KG1 (cell line): ENCODE measurements around the gene CHPF2.

Experiments
- DNase-seq: peaks from one replicate; lab custom pipeline; 2025; lab: John Stamatoyannopoulos, UW

Gene CHPF2, protein sequence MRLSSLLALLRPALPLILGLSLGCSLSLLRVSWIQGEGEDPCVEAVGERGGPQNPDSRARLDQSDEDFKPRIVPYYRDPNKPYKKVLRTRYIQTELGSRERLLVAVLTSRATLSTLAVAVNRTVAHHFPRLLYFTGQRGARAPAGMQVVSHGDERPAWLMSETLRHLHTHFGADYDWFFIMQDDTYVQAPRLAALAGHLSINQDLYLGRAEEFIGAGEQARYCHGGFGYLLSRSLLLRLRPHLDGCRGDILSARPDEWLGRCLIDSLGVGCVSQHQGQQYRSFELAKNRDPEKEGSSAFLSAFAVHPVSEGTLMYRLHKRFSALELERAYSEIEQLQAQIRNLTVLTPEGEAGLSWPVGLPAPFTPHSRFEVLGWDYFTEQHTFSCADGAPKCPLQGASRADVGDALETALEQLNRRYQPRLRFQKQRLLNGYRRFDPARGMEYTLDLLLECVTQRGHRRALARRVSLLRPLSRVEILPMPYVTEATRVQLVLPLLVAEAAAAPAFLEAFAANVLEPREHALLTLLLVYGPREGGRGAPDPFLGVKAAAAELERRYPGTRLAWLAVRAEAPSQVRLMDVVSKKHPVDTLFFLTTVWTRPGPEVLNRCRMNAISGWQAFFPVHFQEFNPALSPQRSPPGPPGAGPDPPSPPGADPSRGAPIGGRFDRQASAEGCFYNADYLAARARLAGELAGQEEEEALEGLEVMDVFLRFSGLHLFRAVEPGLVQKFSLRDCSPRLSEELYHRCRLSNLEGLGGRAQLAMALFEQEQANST

DNA sequence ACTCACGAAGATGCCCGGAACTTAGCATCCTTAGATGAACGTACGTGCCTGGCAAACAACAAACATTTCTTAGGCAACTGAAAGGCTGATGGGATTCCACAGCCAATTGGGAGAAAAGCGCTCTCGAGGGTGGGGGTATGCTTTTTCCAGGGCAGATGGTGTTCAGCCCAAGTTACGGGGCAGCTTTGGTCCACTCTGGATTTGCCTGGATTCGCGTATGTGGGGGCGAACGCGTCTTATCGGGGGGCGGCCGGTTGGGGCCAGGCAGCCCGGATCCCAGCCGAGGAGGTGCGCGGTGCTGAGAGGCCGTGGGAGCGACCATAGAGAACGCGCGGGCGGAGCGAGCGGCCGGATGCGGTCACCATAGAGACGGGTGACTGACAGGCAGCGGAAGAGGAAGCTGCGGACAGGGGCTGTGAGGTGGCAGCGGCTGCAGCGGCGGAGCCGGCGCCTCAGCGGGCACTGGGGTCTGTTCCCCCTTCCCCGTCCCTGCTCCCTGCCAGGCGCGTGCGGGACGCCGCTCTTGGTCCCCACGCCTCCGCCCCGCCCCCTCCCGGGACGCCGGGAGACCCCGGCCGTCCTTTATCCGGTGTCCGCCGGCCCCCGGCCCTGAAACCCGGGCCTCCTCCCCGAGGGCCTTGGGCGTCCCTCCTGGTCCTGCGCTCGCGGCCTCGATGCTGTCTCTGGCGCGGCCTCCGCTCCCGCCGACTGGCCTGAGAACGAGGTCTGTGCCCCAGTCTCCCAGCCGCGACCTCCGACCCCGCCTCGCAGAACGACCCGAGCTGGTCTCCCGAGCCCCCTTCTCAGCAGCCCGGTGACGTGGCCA, at the start of gene CHPF2:
Gene CHPF2 (plus strand): TSS at position 393 of the 826 bp plus-strand sequence. CDS start 1,529 bp downstream, outside the sequence.
- peak; percentile 54 for DNase-seq

DNA sequence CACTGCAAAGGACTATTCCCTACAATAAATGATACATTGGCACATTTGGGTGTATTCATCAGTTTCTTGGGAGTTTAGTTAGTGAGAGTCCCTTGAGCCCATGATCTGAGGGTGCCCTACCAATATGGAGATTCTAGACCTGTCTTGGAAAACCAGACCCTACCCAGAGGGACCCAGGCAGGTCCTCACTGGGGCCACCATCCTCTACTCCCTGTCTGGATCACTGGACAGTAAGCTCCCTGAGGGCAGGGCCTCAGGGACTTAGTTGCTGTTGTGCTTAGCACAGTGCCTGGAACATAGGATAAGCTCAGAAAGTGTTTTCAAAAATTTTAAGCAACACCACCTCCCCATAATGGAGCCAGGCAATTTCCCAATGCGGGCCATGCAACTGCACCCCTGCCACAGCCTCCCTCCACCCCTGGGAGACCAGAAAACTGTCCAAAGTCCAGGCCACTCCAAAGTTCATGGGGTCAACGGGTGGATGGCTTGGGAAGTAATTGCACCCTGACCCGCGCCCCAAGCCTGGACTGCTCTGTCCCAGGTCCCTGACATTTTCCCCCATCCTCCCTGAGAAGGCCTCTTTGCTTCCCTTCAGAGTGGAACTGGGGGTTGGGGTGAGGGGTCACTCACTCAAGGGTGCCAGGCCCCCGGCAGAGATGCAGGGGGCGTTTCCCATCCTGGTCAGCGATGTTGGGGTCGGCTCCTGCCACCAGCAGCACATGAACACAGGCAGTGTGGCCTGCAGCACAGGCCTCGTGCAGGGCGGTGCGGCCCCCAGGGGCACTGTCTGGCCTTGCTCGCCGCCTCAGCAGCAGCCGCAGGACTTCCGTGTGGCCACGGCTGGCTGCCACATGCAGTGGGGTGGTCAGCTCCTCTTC, 46.3 kb upstream of the CHPF2 start:
- DNase-seq, result no peak

DNA sequence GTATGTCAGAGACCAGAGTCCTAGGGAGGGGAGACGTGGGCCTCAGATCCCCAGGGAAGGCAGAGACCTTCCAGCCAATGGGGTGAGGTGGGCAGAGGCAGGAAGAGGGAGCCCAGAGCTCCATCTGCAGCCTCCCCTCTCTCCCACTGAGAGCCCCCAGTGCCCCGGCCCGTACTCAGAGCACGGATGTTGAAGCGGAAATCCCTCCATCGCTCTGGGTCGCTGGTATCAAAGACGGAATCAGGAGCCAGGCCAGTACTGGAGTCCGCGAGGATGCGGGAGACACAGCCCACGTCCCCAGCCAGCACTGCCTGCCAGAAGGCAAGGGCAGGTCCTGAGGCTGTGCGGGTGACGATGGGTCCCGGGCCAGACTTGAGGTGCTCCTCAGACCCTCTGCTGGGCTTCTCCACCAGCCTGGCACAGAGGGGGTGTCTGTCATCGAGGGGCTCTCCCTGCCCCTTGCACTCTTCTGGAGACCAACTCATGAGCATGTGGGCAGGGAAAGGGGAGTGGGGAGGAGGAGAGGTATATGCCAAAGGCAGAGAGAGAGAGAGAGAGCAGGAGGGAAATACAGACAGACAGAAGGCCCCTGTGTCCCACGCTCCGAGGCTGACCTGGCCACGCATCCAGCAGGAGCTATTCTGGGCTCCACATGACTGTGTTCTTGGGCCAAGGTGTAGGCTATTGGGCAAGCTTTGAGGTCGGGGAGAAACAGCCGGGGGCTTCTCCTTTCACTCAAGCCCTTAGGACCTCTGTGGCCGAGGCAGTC, 45.5 kb upstream of the CHPF2 start, which contains the start of gene ASB10:
Gene ASB10 (minus strand): TSS at position 611 of the 769 bp plus-strand sequence. CDS start 120 bp downstream, at position 491.
- no peak for DNase-seq

DNA sequence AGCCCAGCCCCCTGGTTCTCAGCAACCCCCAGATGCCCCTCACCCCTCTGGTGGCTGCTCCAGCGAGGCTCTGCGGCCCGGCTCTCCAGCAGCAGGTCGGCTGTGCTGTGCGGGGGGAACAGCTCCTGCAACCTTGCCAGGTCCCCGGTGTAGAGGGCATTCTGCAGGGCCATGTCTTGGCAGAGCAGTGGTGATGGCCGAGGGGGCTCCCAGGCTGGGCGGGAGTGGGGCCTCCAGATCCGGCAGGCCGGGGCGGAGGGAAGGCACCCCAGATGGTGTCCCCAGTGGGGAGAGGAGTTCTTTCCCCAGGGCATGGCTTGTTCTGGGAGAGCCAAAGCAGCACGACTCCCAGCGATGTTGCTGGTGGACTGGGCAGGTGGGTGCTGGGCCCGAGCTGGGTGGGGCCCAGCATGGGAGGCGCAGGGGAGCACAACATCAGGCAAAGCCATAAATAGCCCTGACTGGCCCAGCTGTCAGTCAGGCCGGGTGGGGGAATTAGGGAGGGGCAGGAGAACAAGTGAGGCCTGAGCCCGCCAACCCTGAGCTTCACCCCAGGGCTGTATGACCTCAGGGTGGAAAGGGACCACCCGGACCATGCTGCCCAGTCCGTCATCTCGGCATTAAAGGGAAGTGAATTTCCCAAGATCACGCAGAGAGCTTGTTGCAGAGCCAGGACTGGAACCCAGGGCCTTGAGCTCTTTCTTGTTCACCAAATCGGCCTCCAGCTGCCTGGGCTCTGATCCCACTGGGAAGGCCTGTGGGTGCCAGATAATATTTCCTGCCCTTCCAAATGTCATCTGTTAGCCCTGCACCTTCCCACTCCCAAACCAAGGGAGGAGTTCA, 44.7 kb upstream of the CHPF2 start:
- no peak for DNase-seq

DNA sequence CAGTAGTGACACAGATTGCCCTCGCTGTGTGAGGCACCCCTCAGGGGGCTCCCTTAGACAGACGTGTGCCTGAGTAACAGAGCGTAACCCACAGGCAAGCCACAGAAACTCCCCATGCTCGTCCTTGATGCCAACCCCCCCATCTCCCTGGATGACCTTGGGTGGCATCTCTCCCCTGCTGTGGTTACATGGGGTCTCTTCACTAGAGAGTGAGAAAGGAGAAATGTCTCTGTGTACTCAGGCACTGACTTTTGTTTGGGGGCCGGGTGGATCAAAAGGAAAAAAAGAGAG, 44.1 kb upstream of the CHPF2 start:
- DNase-seq, result no peak

DNA sequence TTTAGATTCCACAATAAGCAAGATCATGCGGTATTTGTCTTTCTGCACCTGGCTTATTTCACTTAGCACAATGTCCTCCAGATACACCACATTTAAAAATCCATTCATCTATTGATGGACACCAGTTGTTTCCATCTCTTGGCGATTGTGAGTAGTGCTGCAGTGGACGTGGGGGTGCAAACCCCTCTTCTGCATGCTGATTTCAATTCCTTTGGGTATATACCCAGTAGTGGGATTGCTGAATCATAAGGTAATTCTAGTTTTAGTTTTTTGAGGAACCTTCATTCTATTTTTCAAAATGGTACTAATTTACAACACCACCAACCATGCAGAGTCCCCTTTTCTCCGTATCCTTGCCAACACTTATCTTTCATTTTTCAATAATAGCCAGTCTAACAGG, 43.2 kb upstream of the CHPF2 start:
- no peak for DNase-seq

DNA sequence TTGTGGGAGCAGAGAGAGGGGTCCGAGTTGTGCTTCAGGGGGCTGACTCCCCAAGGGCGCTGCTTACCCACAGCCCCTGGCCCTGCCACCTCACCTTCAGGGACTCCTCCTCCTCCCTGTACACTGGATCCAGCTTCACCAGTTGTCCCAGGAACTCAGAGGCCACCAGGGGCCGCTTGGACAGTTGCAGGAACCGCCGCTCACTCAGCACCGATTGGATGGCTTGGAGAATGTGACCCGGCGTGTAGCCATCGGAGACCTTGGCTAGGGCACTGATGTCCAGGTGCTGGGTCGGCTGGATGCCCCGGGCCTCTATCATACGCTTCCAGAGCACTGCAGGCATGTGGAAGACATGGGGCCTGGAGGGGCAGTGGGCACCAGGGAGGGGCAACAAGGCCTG, 40.7 kb upstream of the CHPF2 start:
- no peak for DNase-seq

DNA sequence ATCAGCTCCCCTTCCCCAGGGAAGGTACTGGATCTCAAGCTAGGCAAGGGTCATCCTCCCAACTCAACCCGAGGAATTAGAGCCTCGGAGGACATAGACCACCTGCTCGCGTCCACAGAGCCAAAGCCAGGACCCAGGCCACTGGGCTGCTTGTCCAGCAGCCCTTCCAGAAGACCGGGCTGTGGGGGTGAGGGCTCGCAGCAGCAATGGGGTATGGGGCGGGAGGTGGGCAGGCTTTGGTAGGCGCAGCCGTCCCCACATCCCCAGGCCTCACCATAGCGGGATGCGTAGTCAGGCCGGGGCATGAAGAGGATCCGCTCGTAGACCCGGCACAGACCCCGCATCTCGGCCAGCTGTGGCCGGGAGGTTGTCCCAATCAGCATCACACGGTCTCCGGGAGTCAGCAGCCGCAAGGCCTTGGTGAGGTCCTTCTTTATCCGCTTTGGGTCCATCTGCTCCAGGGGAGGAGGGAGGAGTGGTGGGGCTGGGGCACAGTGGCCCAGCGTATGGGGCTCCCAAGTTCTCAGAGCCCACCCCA, 40.2 kb upstream of the CHPF2 start:
- DNase-seq, result no peak

DNA sequence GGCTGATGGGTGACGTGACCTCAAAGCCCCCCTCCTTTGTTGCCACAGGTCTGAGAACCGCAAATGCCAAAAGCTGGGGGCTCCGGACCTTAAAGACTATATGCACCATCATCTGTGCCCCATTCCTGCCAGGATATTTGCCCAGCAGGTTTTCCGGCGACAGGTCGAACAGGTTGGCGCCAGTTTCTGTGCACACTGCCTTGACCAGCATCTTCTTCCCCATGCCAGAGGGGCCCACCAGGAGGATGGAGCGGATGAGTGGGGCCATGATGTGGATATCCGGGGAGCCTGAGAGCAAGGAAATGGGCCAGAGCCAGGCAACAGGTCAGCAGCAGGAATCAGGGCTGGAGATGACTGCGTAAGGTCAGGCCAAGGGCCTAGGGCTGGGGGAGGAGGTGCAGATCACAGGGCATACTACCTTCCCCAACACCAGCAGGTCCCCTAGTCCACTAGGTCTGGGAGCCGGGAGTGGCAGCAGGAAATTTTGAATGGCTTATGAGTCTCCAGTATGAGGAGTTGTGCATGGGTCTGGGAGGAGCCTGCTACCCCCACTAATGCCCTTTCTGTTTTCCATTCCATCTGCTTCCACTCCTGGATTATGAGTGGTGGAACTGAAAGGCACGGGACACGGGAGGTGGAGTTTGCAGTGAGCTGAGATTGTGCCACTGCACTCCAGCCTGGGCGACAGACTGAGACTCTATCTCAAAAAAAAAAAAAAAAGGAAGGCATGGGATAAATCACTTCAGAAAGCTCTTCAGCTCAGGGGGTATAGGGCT, 38.9 kb upstream of the CHPF2 start:
- no peak for DNase-seq

DNA sequence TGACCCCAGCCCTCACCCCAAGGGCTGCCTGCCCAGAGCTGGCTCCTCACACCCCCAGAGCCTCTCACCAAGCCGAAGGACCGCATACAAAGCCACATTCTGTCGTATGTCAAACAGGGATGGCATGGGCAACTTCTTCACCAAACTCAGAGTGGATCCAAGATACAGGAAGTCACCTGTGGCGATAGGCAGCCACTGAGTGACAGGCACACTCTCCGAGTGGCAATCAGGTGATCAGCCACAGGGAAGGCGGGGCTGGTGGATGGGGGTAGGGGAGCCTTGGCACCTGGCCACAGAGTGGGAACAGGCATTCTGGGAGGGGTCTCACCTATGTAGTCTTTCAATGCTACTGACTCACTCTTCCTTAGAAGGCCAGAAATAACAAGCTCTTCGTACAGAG, 38.1 kb upstream of the CHPF2 start:
- DNase-seq, result no peak

DNA sequence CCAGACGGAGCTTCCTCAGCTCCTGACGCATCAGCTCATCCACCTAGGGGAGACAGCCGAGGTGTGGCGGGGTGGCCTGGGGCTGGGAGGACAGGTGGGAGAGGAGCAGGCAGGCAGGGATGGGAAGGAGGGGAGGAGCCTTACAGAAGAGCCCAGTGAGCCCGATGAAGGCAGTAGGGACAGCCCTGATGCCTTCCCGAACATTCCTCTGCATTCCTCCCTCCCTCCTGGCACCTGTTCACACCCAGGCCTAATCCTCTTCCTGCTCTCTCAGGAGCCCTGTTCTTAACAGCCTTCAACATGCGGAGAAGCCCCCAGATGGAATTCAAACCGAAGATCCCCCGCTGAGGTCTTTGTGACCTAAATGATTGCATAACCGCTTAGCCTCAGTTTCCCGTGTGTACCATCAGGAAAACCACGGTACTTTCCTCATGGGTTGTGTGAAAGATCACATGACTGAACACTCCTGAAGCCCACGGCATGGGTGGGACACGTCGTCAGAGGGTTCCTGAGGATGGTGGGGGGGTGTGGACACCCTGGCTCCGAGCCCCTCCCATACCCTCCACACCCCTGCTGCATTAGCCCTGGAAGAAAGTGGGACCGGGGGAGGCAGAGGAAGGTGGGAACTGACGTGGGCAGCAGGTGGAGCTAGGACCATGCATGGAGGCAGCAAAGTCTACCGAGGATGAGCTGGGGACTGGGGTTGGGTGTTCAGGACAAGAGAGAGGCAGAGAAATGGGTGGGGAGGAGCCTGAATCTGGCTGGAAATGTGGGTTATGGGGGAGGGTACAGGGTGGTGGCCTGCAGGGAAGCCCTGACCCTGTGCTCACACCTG, 36.5 kb upstream of the CHPF2 start:
- no peak for DNase-seq

DNA sequence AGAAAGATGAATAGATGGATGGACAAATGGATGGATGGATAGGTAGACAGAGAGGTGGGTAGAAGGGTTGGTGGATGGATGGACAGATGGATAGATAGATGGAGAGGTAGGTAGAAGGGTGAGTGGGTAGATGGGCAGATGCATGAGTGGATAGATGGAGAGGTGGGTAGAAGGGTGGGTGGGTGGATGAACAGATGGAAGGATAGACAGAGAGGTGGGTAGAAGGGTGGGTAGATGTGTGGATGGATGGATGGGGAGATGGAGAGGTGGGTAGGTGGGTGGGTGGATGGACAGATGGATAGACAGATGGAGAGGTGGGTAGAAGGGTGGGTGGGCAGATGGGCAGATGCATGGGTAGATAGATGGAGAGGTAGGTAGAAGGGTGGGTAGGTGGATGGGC, 34.4 kb upstream of the CHPF2 start:
- no peak for DNase-seq

DNA sequence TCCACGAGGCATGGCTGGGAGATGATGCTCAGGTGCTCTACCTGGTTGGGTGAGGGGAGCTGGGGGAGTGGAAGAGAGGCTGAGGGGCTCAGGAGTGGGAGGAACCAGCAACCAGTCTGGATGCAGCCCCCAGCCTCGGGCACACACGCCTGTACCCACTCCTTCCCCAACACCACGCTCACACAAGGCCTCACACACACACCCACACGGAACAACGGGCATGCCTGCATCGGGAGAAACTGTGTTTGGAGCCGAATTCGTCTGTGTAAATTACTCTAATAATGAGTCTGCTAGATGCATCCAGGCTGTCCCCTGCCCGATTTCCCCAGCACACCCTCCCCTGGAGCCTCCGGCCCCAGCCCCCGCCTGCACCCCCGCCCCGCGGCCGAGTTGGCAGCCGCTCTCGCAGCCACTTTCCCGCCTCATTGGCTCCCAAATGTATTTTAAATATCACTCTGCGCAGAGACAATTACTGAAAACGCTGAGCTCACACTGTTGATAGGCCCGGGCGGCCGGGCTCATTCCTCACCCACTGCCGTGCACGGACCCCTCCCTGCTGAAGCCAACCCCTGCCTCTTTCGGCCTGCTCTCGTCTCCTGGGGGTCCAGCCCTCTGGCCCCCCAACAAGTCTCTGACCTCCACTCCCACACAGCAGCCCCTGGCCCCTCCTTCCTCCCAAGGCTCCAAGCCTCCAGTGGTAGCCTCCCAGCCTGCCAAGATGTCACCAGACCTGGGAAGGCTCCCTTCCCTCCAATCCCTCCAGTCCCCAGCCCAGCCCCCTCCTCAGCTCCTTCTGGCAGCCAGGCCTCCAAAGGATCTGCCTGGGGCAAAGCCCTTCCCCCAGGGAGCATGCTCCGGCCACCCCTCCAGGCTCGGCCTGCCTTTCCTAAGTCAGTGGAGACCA, 33.1 kb upstream of the CHPF2 start:
- DNase-seq, result no peak

DNA sequence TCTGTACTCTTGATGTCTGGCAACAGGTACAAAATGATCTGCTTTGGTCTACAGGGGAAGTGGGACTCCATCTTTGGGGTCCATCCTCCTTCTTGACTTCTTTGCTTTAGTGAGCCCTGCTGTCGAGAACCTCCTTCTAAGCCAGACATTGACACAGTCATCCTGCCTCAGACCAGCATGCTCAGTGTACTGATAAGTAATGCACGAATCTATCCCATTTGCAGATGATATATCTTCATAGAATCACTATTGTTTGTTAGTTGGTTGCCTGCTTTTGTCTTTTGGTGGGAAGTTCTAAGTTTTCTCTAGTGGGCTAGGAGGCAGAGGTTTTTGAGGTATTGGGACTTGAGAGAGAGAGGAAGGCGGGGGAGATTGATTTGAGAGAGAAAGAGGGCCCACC, 30.9 kb upstream of the CHPF2 start:
- DNase-seq, result no peak

DNA sequence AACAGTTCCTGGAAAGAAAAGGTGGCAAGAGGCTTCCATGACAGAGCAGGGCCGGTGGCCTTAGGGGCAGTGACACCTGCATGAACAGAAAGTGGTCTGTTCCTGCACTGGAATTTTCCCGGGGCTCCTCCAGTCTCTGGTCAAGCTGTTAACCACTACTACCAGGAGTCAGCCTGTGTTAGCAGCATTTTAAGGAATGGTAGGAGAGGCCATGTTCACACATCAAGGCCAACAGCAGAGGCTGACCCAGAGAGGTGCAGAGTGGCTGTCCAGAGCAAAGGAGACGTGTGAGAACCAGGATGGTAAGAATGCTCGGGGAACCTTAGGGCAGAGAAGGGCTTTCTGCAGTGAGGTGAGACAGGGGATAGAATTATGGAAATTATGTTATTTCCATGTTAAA, 30.5 kb upstream of the CHPF2 start:
- no peak for DNase-seq

DNA sequence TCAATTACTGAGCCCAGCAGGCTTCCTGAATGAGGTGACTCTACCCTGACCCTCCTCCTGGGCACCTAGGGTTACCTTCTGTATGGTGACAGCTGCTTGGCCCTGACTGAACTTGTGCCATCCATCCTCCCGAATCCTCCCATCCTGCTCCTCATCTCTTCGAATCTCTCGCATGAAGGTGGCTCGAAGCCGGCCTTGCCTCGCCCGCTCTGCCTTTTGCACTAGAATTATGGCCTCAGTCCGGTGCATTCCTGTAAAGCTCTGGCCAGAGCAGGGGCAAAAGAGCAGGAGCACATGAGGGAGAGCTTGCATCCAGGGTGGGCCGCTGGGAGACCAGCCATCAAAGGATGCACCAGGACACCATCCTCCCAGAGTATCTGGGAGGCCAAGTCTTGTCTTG, 29.4 kb upstream of the CHPF2 start:
- no peak for DNase-seq
